GM12878 (cell line): ENCODE results near the gene CABLES1. TPM values are rescaled to one million over a fixed set of nuclear protein-coding genes. Genes with fewer than 3 reads are reported as not detected.

Experiments
- ATAC-seq: fragments of 200-7000 bp; cut with Tn5 transposase; 3 replicates; pipeline ENCODE4 v1.9.1; 2020; ENCODE audit warnings: mild to moderate bottlenecking, moderate library complexity
- BruUV-seq: library from RNA; stranded (reverse); fragments of 400-500 nt; replicated peaks from 2 replicates; lab custom pipeline; 2021; lab: Mats Ljungman, UMichigan
- CTCF ChIA-PET: fragments of 300-600 bp; sonication (Branson Sonifier 250); formaldehyde crosslinking; extraction: SDS; loops from one replicate; lab custom pipeline; 2021; ENCODE audit warnings: inconsistent platforms; lab: Yijun Ruan, JAX
- POLR2A ChIA-PET: fragments of 350-600 bp; formaldehyde crosslinking; extraction: SDS; loops from one replicate; lab custom pipeline; 2021; ENCODE audit warnings: inconsistent platforms; lab: Charles Lee
- RAD21 ChIA-PET: fragments of 300-600 bp; sonication (Branson Sonifier 250); formaldehyde crosslinking; loops from one replicate; lab custom pipeline; 2023; ENCODE audit warnings: antibody characterized with exemption; ENCODE audit not compliant: unreplicated experiment; lab: Charles Lee
- SMC1A ChIA-PET: fragments of 300-600 bp; sonication (Branson Sonifier 250); formaldehyde crosslinking; loops from one replicate; lab custom pipeline; 2023; ENCODE audit not compliant: unreplicated experiment, uncharacterized antibody; lab: Charles Lee
- DNase-seq: peaks from one replicate; pipeline ENCODE4 v3.0.0-alpha.2; 2011; ENCODE audit warnings: low read depth, low spot score
- FAIRE-seq: peaks from 3 replicates; lab custom pipeline; 2011; peaks lifted over from hg19 to GRCh38; lab: Jason Lieb, UNC
- H2AFZ ChIP-seq: 2 replicates; pipeline ENCODE4 v1.6.0; 2011; ENCODE audit warnings: low read depth, low read length, control low read depth; ENCODE audit not compliant: control insufficient read depth
- H3K27ac ChIP-seq: 2 replicates; pipeline ENCODE4 v1.5.1; 2011; ENCODE audit warnings: control low read depth; ENCODE audit not compliant: control insufficient read depth, insufficient read depth
- H3K27me3 ChIP-seq, 2 experiments: replicated peaks in 1 of 2; 2 replicates each; pipeline versions ENCODE4 v1.6.0 to v1.6.1; 2011; ENCODE audit warnings: low read length in 1 of 2; ENCODE audit not compliant: control insufficient read depth in 2 of 2, insufficient read depth in 2 of 2
- H3K36me3 ChIP-seq, 2 experiments: 2 replicates each; pipeline ENCODE4 v1.5.1; 2011; ENCODE audit warnings: low read length in 1 of 2; ENCODE audit not compliant: control insufficient read depth in 2 of 2, insufficient read depth in 2 of 2
- H3K4me1 ChIP-seq: 2 replicates; pipeline ENCODE4 v1.6.1; 2011; ENCODE audit warnings: mild to moderate bottlenecking, low read length, moderate library complexity, mixed read lengths; ENCODE audit not compliant: control insufficient read depth, insufficient read depth
- H3K4me2 ChIP-seq: 2 replicates; pipeline ENCODE4 v1.6.0; 2011; ENCODE audit warnings: control low read depth; ENCODE audit not compliant: control insufficient read depth, insufficient read depth
- H3K4me3 ChIP-seq: fragments of 200-600 bp; sonication (generic); 2 replicates; pipeline ENCODE4 v1.5.1; 2016
- H3K79me2 ChIP-seq: 2 replicates; pipeline ENCODE4 v1.6.0; 2011; ENCODE audit warnings: low read length; ENCODE audit not compliant: control insufficient read depth, insufficient read depth
- H3K9ac ChIP-seq: 2 replicates; pipeline ENCODE4 v1.8.0; 2011; ENCODE audit warnings: low read length, control low read depth, mixed read lengths; ENCODE audit not compliant: control insufficient read depth, insufficient read depth
- H3K9me3 ChIP-seq: replicated peaks from 3 replicates; pipeline ENCODE4 v1.5.1; 2011; ENCODE audit warnings: mild to moderate bottlenecking, low read length; ENCODE audit not compliant: control insufficient read depth, insufficient read depth
- H4K20me1 ChIP-seq: 2 replicates; pipeline ENCODE4 v1.6.0; 2011; ENCODE audit not compliant: control insufficient read depth, insufficient read depth
- BHLHE40 ChIP-seq, 2 experiments: fragments of 450-650 bp in 1 of 2; IDR thresholded peaks; 2 replicates each; pipeline ENCODE4 v1.6.1; 2011 to 2017; ENCODE audit warnings: low read depth in 2 of 2, borderline replicate concordance in 1 of 2, improper control_type of control experiment in 1 of 2, low read length in 1 of 2, mild to moderate bottlenecking in 1 of 2
- EP300 ChIP-seq, 2 experiments: fragments of 150-350 bp in 1 of 2; IDR thresholded peaks; 2 replicates each; pipeline ENCODE4 v1.6.1; 2011 to 2012; ENCODE audit warnings: low read depth in 2 of 2, low read length in 2 of 2, borderline replicate concordance in 1 of 2, improper control_type of control experiment in 1 of 2, inconsistent platforms in 1 of 2; ENCODE audit not compliant: control insufficient read depth in 1 of 2
- FOXK2 ChIP-seq: fragments of 450-650 bp; IDR thresholded peaks from 2 replicates; pipeline ENCODE4 v1.6.1; 2017; ENCODE audit warnings: mild to moderate bottlenecking, moderate library complexity
- FOXM1 ChIP-seq: IDR thresholded peaks from 2 replicates; pipeline ENCODE4 v1.6.1; 2012; ENCODE audit warnings: low read depth, mild to moderate bottlenecking, inconsistent platforms, low read length, moderate library complexity
- IKZF1 ChIP-seq: fragments of 450-650 bp; conservative IDR thresholded peaks from 2 replicates; pipeline ENCODE4 v1.6.1; 2017; ENCODE audit warnings: antibody characterized with exemption, mild to moderate bottlenecking
- IKZF2 ChIP-seq, 2 experiments: fragments of 450-650 bp; IDR thresholded peaks; 2 replicates each; pipeline ENCODE4 v1.6.1; 2017; ENCODE audit warnings: mild to moderate bottlenecking in 2 of 2, moderate library complexity in 2 of 2
- MYC ChIP-seq: IDR thresholded peaks from 2 replicates; pipeline ENCODE4 v1.6.1; 2011; ENCODE audit warnings: mild to moderate bottlenecking, low read length, moderate library complexity, inconsistent platforms; ENCODE audit not compliant: insufficient read depth, insufficient replicate concordance, insufficient read length, severe bottlenecking
- NBN ChIP-seq: fragments of 450-650 bp; IDR thresholded peaks from 2 replicates; pipeline ENCODE4 v1.6.1; 2016
- NFIC ChIP-seq: IDR thresholded peaks from 2 replicates; pipeline ENCODE4 v1.6.1; 2012; ENCODE audit warnings: low read depth, mild to moderate bottlenecking, inconsistent platforms, low read length, moderate library complexity
- PAX5 ChIP-seq: IDR thresholded peaks from 2 replicates; pipeline ENCODE4 v1.6.1; 2011; ENCODE audit warnings: low read depth, low read length, borderline replicate concordance
- RELA ChIP-seq: fragments of 450-650 bp; IDR thresholded peaks from 2 replicates; pipeline ENCODE4 v1.8.0; 2014; ENCODE audit warnings: borderline replicate concordance; ENCODE audit not compliant: partially characterized antibody
- RUNX3 ChIP-seq: IDR thresholded peaks from 2 replicates; pipeline ENCODE4 v1.6.1; 2012; ENCODE audit warnings: low read length, inconsistent platforms
- SMAD5 ChIP-seq: IDR thresholded peaks from 2 replicates; pipeline ENCODE4 v1.6.1; 2016; ENCODE audit warnings: antibody characterized with exemption, low read depth
- SMARCA5 ChIP-seq: fragments of 450-650 bp; IDR thresholded peaks from 2 replicates; pipeline ENCODE4 v1.6.1; 2017; ENCODE audit warnings: mild to moderate bottlenecking
- SMC3 ChIP-seq: IDR thresholded peaks from 2 replicates; pipeline ENCODE4 v1.6.1; 2011; ENCODE audit warnings: low read length, improper control_type of control experiment, borderline replicate concordance
- SP1 ChIP-seq: IDR thresholded peaks from one replicate; pipeline ENCODE4 v1.6.1; 2011; ENCODE audit warnings: low read depth, low read length
- TAF1 ChIP-seq: IDR thresholded peaks from 2 replicates; pipeline ENCODE4 v1.6.1; 2011; ENCODE audit warnings: mild to moderate bottlenecking, low read depth, low read length, borderline replicate concordance
- TARDBP ChIP-seq: IDR thresholded peaks from 2 replicates; pipeline ENCODE4 v1.6.1; 2016; ENCODE audit warnings: borderline replicate concordance
- TBL1XR1 ChIP-seq: IDR thresholded peaks from 2 replicates; pipeline ENCODE4 v1.6.1; 2012; ENCODE audit warnings: low read depth, low read length, improper control_type of control experiment
- TCF3 ChIP-seq: IDR thresholded peaks from 2 replicates; pipeline ENCODE4 v1.6.1; 2012; ENCODE audit warnings: low read depth, mild to moderate bottlenecking, low read length, borderline replicate concordance; ENCODE audit not compliant: insufficient read depth
- TCF7 ChIP-seq: IDR thresholded peaks from 2 replicates; pipeline ENCODE4 v1.6.1; 2014; ENCODE audit warnings: antibody characterized with exemption, borderline replicate concordance
- ZNF217 ChIP-seq: fragments of 450-650 bp; IDR thresholded peaks from 2 replicates; pipeline ENCODE4 v1.6.1; 2017; ENCODE audit warnings: antibody characterized with exemption, mild to moderate bottlenecking
- ZSCAN29 ChIP-seq: fragments of 450-650 bp; IDR thresholded peaks from 2 replicates; pipeline ENCODE4 v1.6.1; 2017; ENCODE audit warnings: mild to moderate bottlenecking, moderate library complexity
- ZZZ3 ChIP-seq: IDR thresholded peaks from 2 replicates; pipeline ENCODE4 v1.6.1; 2011; ENCODE audit warnings: low read depth; ENCODE audit not compliant: control insufficient read depth, insufficient read length
- WGBS: methylation state at CpG from one replicate; pipeline ENCODE4 v1.1.6; 2016; ENCODE audit warnings: low lambda C conversion rate; ENCODE audit not compliant: insufficient replicate concordance, insufficient coverage; ENCODE audit errors: missing lambda C conversion rate; 5-methylcytosine and 5-hydroxymethylcytosine counted together
- in situ Hi-C: fragments of 300-500 bp; cut with MboI; formaldehyde crosslinking; loops from 9 replicates; pipeline ENCODE4 v1.14.3; 2018; ENCODE audit warnings: mixed read lengths
- intact Hi-C: fragments of 100-400 bp; cut with micrococcal nuclease; formaldehyde crosslinking; loops from one replicate; pipeline ENCODE4 v1.14.2; 2022; ENCODE audit not compliant: unreplicated experiment
- polyA plus RNA-seq, 11 experiments: library from polyadenylated mRNA; depleted of rRNA in 4 of 11; unstranded in 6 of 11; stranded (reverse) in 5 of 11; fragments of >200 nt; fragmentation: Nextera tagmentation in 4 of 11; fragmentation: Illumina TruSeq in 1 of 11; extraction: Ambion mirVana in 4 of 11; extraction: Trizol in 1 of 11; gene quantifications; 1 replicate in 1 of 11; 2 replicates in 10 of 11; pipeline versions ENCODE4 v1.2.1 to v1.2.3, GENCODE V29; 2011 to 2016; ENCODE audit warnings: inconsistent platforms in 2 of 11, missing spikeins in 2 of 11, low read depth in 1 of 11
- total RNA-seq, 4 experiments: library from RNA; depleted of rRNA in 3 of 4; stranded (reverse); fragments of >200 nt in 3 of 4; fragmentation: Illumina TruSeq in 1 of 4; extraction: Trizol in 1 of 4; gene quantifications; 2 replicates each; pipeline versions ENCODE4 v1.2.1 to v1.2.3, GENCODE V29; 2013 to 2021

The CABLES1 gene
- total and polyA plus RNA-seq, 10 of the 15 experiments (the other 5 are each of a cell fraction or from before 2014, with no cell fraction given), result 2.9 to 27.2 (median 8.2) TPM

DNA sequence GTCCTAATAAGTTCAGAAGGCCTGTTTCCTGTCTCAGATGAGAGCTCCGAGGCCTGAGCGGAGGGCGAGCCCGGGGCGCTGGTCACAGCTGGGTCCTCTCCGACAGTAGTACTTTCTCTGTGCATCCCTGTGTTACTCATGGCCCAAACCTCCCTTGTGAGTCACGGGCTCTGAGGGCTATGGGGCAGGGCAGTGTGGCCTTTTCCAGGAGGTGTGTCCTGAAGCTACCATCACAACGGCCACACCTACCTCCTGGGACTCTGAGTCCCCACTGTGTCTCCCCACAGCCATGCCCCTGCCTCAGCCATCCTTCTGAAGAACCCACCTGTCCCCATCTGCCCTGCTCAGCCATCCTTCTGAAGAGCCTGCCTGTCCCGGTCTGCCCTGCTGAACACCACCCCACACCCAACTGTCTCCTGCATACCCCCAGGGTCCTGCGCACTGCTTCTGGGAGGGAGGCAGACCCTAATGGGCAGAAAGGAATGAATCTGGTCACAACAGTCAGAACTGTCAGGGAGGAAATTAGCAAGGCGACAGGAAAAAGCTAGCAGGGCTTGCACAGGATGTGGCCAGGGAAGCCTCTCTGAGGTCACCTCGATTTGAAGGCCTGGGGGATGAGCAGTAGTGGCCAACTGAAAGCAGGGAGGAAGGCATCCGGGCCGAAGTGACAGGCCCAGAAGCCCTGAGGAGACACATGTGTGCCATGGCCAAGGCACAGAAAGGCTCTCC lies 172.4 kb downstream of the CABLES1 start:
- FAIRE-seq (no peak), DNase-seq (peak; percentile 39), ATAC-seq (peak; percentile 78)
- POLR2A ChIA-PET, result interaction anchor here (0.7 to 1.5 kb wide), 6 partner anchors 23 to 174 kb away, joined by 3 to 6 read pairs (median 4); partner anchors contain the start of gene CABLES1
- in situ Hi-C loops (no loop called here), intact Hi-C loops (loop anchor here (5.0 kb wide), 1 partner anchor 50 kb away; no protein-coding TSS in a partner anchor)
- BruUV-seq, result no TSS peak
- Histone ChIP-seq H3K79me2 (no peaks in the 10 kb centered on the region), H2AFZ (no peak overlapping the region), H3K9ac (no peak overlapping the region), H3K4me2 (peak overlapping the region; percentile 7; the same call in 1 of the 2 replicates), H3K36me3 (no peaks in the 10 kb centered on the region; a peak in 1 of 4 replicates), H3K9me3 (no peaks in the 10 kb centered on the region), H4K20me1 (no peaks in the 10 kb centered on the region), H3K27ac (peak overlapping the region; percentile 47), H3K27me3 (no peaks in the 10 kb centered on the region), H3K4me1 (peaks cover 20% of the 10 kb centered on the region), H3K4me3 (no peak overlapping the region)
- RAD21 ChIA-PET, result interaction anchor here (0.5 to 2.6 kb wide), 12 partner anchors 15 to 174 kb away, joined by 3 to 10 read pairs (median 3); no protein-coding TSS in a partner anchor
- WGBS, result 63% methylated on average over 14 of the region's 14 CpGs
- SMC1A ChIA-PET, result interaction anchor here (0.6 to 2.4 kb wide), 13 partner anchors 7 to 173 kb away, joined by 3 to 10 read pairs (median 4); no protein-coding TSS in a partner anchor
- CTCF ChIA-PET, result interaction anchor here (0.6 to 1.5 kb wide), 4 partner anchors 15 to 146 kb away, joined by 3 read pairs; no protein-coding TSS in a partner anchor
- TF ChIP-seq SMC3 (no peak), PAX5 (0 out of 2 replicates have a peak, but pooled peaks have one; percentile 26), SMARCA5 (no peak; the same call in 1 of the 2 replicates), SMAD5 (no peak), BHLHE40 (IDR thresholded peaks at IDR 0.05; ENCODE audit: borderline replicate concordance in 1 of 2, low read depth in 2 of 2, low read length in 1 of 2) (no peak), RELA (no peak), SP1 (no peak), NFIC (no peak), TBL1XR1 (no peak), EP300 (IDR thresholded peaks at IDR 0.05; ENCODE audit: borderline replicate concordance in 1 of 2, control insufficient read depth in 1 of 2, low read depth in 2 of 2, low read length in 2 of 2) (0 out of 4 replicates have a peak, but pooled peaks of 1 of the 2 experiments have one; percentile 34), TCF3 (no peak), TAF1 (no peak), ZNF217 (no peak), ZZZ3 (no peak), IKZF2 (IDR thresholded peaks at IDR 0.05) (peak in 1 of 2 experiments; percentile 35; a peak in 2 of 4 replicates), MYC (no peak), RUNX3 (peak; percentile 74), ZSCAN29 (no peak; the same call in 1 of the 2 replicates), NBN (no peak), TARDBP (no peak), FOXK2 (no peak), TCF7 (no peak), FOXM1 (no peak), IKZF1 (peak; percentile 56)
